HEK293 (cell line): Measurements from ENCODE around the gene NOMO2.
A peak's percentile ranks its signal among the peaks of the same experiment; 100 is the strongest.
"Not testable (repeated sequence)": the region's sequence is repeated elsewhere in the genome, so short reads cannot be mapped to it uniquely, and the experiment has no call there.

Source experiments
- CTCF ChIA-PET: fragments of 350-600 bp; formaldehyde crosslinking; extraction: SDS; loops from one replicate; lab custom pipeline; 2021; ENCODE audit warnings: antibody characterized with exemption; lab: Yijun Ruan, JAX
- POLR2A ChIA-PET: fragments of 300-600 bp; formaldehyde crosslinking; extraction: SDS; loops from one replicate; lab custom pipeline; 2020; ENCODE audit warnings: antibody characterized with exemption, inconsistent platforms; lab: Yijun Ruan, JAX
- H3K27ac ChIP-seq: fragments of 200-500 bp; sonication (Bioruptor generic); 2 replicates; pipeline ENCODE4 v1.5.1; 2014; ENCODE audit warnings: low read depth, low read length, control low read depth, inconsistent platforms; ENCODE audit errors: extremely low read depth
- H3K36me3 ChIP-seq, 2 experiments: fragments of 200-500 bp in 1 of 2; sonication (Bioruptor generic) in 1 of 2; 1 replicate in 1 of 2; 2 replicates in 1 of 2; pipeline ENCODE4 v1.5.1; 2014 to 2017; ENCODE audit warnings: inconsistent platforms in 2 of 2, low read length in 2 of 2; ENCODE audit not compliant: control insufficient read depth in 2 of 2, insufficient read depth in 1 of 2
- H3K4me1 ChIP-seq: fragments of 200-500 bp; sonication (Bioruptor generic); 2 replicates; pipeline ENCODE4 v1.5.1; 2014; ENCODE audit warnings: mild to moderate bottlenecking, low read length, inconsistent platforms; ENCODE audit not compliant: control insufficient read depth, insufficient read depth
- H3K4me3 ChIP-seq: 2 replicates; pipeline ENCODE4 v1.5.1; 2011; ENCODE audit warnings: low read depth, mild to moderate bottlenecking, control low read depth, low read length, moderate library complexity
- H3K9me3 ChIP-seq: fragments of 200-500 bp; sonication (Bioruptor generic); 2 replicates; pipeline ENCODE4 v1.5.1; 2014; ENCODE audit warnings: low read depth, low read length, inconsistent platforms; ENCODE audit not compliant: control insufficient read depth, insufficient read depth
- ZNF121 ChIP-seq: fragments of 450-650 bp; formaldehyde crosslinking; IDR thresholded peaks from 2 replicates; pipeline ENCODE4 v1.5.1; 2016; ENCODE audit warnings: missing biosample characterization, missing genetic modification characterization
- ZNF146 ChIP-seq: fragments of 450-650 bp; formaldehyde crosslinking; IDR thresholded peaks from 2 replicates; pipeline ENCODE4 v1.5.1; 2016; ENCODE audit warnings: missing biosample characterization, missing genetic modification characterization
- ZNF768 ChIP-seq: fragments of 450-650 bp; formaldehyde crosslinking; IDR thresholded peaks from 2 replicates; pipeline ENCODE4 v1.5.1; 2018; ENCODE audit warnings: missing biosample characterization, mild to moderate bottlenecking, missing genetic modification characterization

Gene NOMO2

GRCh38 chr16:18582902-18583301 is 21.0 kb upstream of the NOMO2 start:
- no peak for TF ChIP-seq ZNF121 (tag by site-specific recombination)
- TF ChIP-seq ZNF768 (tag by site-specific recombination): 0 out of 2 replicates have a peak, but pooled peaks have one; percentile 31
- ChIA-PET CTCF (no interaction called here), POLR2A (no interaction called here)
- H3K4me3 ChIP-seq: no peak overlapping the region
- H3K27ac ChIP-seq: no peak overlapping the region
- H3K4me1 ChIP-seq: no peaks in the 10 kb centered on the region
- no peaks in the 10 kb centered on the region for H3K36me3 ChIP-seq
- no peaks in the 10 kb centered on the region for H3K9me3 ChIP-seq

- H3K9me3 ChIP-seq, POLR2A ChIA-PET, H3K4me3 ChIP-seq, CTCF ChIA-PET, H3K4me1 ChIP-seq, H3K36me3 ChIP-seq, H3K27ac ChIP-seq: not testable (repeated sequence)
Measured at GRCh38 chr16:18580396-18580795, 18.5 kb upstream of the NOMO2 start.

- H3K27ac ChIP-seq, H3K36me3 ChIP-seq, H3K9me3 ChIP-seq, H3K4me3 ChIP-seq, H3K4me1 ChIP-seq, POLR2A ChIA-PET, CTCF ChIA-PET: not testable (repeated sequence)
Measured at GRCh38 chr16:18579261-18579660, 17.4 kb upstream of the NOMO2 start.

- CTCF ChIA-PET, H3K27ac ChIP-seq, H3K9me3 ChIP-seq, H3K36me3 ChIP-seq, H3K4me3 ChIP-seq, POLR2A ChIA-PET, H3K4me1 ChIP-seq: not testable (repeated sequence)
- peak; percentile 83 for TF ChIP-seq ZNF146
Measured at GRCh38 chr16:18577942-18578341, 16.0 kb upstream of the NOMO2 start.

GRCh38 chr16:18575945-18576344 is 14.0 kb upstream of the NOMO2 start:
- not testable (repeated sequence) for H3K27ac ChIP-seq

GRCh38 chr16:18575298-18575917 is 13.5 kb upstream of the NOMO2 start:
- H3K36me3 ChIP-seq, H3K4me1 ChIP-seq, H3K9me3 ChIP-seq, POLR2A ChIA-PET, H3K4me3 ChIP-seq, CTCF ChIA-PET, H3K27ac ChIP-seq: not testable (repeated sequence)

More at GRCh38 chr16:18575945-18576344, 14.0 kb upstream of the NOMO2 start:
- POLR2A ChIA-PET, H3K4me1 ChIP-seq, H3K36me3 ChIP-seq, H3K9me3 ChIP-seq, H3K4me3 ChIP-seq, CTCF ChIA-PET: not testable (repeated sequence)

GRCh38 chr16:18573887-18574286 is 12.0 kb upstream of the NOMO2 start:
- H3K27ac ChIP-seq, H3K4me1 ChIP-seq, POLR2A ChIA-PET, CTCF ChIA-PET, H3K4me3 ChIP-seq, H3K9me3 ChIP-seq, H3K36me3 ChIP-seq: not testable (repeated sequence)

- H3K4me3 ChIP-seq, POLR2A ChIA-PET, H3K36me3 ChIP-seq, H3K9me3 ChIP-seq, H3K4me1 ChIP-seq, CTCF ChIA-PET, H3K27ac ChIP-seq: not testable (repeated sequence)
Measured at GRCh38 chr16:18572973-18573372, 11.1 kb upstream of the NOMO2 start.

- H3K9me3 ChIP-seq, H3K36me3 ChIP-seq, H3K27ac ChIP-seq, POLR2A ChIA-PET, CTCF ChIA-PET, H3K4me1 ChIP-seq, H3K4me3 ChIP-seq: not testable (repeated sequence)
Measured at GRCh38 chr16:18571307-18571850, 9.5 kb upstream of the NOMO2 start.

GRCh38 chr16:18570529-18571306 is 8.8 kb upstream of the NOMO2 start:
- H3K9me3 ChIP-seq, POLR2A ChIA-PET, H3K4me1 ChIP-seq, H3K36me3 ChIP-seq, CTCF ChIA-PET, H3K27ac ChIP-seq, H3K4me3 ChIP-seq: not testable (repeated sequence)
